Activated CD8-positive, alpha-beta memory T cell treated with anti-CD3 and anti-CD28 coated beads, Interleukin-2, amount 50 U/mL, for 1 hour (primary cell): ENCODE data around the gene GRIN1.

ENCODE experiments used
- DNase-seq: peaks from one replicate; pipeline ENCODE4 v3.0.0-alpha.2; 2020; ENCODE audit errors: extremely low read depth

The GRIN1 gene

DNA sequence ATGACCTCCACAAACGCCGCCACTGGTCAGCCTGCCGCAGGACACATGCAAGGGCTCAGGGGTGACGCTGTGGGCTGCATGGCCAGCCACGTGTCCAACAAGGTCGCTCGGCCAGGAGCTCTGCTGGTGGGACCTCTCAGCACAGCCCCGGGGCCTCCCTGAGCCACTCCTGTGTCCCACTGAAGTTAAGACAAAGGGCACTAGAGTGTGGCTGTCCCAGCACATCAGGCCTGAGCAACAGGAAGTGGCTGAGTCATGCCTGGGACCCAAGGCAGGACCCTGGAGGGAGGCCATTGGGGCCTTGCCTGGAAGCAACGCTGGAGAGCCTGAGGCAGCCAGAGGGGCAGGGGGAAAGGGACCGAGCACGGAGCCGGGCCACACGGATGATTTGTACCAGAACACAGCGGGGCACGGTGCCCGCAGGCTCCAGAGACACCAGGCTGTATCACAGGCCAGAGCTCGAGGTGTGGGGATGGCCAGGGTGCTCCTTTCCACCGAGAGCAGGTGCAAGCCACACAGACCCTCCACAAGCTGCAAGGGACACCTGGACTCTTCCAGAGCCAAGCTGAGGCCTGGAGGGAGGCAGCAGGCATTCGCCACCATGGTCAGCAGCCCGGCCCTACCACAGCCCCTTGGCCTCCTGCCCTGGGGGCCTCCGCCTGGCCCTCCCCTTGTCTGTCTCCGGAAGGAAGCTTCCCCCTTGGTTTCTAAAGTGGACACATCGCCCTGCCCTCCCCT lies 39.4 kb downstream of the GRIN1 start:
- DNase-seq = no peak

DNA sequence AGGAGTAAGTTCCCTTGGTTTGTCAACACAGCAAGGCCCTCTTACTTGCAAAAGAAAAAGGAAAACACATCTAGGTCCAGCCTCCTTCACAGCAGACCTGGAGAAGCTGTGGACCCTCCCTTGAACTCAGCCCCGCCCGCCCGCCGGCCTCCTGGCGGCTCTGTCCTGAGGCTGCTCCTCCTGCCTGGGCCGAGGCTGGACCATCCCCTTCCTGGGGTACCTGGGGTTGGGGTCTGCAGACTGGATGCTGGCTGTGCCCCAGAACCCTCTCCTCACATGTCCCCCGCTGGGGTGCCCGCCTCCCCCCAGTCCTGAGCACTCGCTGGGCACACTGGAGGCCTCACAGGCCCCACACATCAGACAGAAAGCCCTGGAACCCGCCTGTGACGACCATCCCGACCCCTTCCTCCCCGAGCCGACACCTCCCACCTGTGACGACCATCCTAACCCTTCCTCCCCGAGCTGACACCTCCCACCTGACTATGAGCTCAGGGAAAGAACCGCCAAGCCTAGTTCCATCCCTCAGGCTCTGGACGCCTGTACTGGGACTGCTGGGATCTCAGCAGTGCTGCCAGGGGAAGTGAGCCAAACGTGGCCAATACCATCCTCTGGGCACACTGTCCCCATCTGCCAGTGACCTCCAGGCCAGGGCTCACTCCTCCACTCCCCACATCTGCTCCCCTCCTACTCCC lies 40.1 kb downstream of the GRIN1 start:
- DNase-seq = no peak

DNA sequence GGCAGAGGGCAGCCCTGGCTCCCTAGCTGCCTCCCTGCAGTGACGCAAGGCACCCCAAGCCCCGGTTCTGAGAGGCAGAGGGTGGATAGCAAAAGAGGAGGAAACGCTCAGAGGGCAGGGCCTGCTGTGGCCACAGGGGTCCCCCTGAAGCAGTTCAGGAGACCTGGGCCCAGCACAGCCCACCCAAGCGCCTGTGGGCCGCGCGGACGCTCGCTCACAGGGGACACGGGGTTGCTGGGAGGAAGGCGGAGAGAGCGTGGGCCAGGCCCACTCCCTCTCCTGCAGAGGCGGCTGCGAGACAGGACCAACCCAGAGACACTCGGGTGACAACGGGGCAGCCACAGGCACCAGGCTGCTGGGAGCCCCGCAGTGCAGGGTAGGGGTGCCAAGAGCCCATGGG lies 40.8 kb downstream of the GRIN1 start:
- no peak for DNase-seq

- DNase-seq = no peak
Observed at GRCh38 chr9:137180491-137180890, 41.5 kb downstream of the GRIN1 start.

DNA sequence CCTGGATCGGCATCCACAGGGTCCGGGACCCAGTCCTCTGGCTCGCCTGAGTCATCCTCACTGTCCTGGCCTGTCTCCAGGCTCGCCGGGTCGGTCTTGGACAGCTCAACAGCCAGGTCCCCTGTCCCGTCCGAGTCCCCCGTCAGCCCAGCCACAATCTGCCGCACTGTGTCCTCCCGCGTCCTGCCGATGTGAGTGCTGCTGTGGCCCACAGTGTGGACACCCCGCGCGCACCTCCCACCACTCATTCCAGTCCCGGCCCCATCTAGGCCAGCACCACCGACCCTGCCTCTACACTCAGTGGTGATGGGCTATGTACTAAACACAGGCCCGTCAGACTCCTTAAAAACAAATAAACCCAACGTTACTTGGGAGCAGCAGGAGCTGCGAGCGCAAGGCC lies 42.7 kb downstream of the GRIN1 start:
- DNase-seq = no peak

GRCh38 chr9:137182836-137183235 lies 43.9 kb downstream of the GRIN1 start:
- DNase-seq = no peak

GRCh38 chr9:137183980-137184595 lies 45.1 kb downstream of the GRIN1 start:
- DNase-seq = no peak

DNA sequence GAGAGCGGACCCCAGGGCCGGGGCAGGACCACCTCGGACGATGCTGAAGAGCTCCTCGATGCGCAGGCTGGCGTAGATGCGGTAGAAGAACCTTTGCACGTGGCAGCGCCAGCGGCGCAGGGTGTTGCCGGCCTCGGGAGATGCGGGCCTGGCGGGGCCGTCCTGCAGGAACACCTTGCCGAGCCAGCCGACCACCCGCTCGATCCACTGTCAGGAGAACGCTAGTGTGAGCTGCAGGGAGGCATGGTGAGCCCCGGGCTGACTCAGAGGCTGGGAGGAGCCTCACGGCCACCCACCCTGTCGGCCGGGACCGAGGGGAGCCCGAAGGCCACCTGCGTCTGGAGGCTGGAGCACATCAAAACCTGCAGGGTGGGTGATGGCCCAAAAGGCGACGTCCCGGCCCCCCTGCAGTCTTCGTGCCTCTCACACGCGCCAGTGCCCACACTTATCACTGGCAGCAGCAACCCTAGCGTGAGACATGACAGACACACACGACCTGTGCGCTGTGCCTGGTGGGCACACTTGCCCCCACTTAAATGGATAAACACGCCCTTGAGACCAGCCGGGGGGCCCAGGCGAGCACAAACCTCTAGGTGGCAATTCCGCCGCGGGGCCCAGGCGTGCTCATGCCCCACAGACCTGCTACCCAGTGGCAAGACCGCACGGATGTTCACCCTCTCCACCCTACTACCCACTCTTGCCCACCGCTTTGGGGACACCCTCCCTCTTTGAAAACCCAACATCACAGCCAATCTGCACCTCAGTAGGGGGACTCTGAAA lies 46.1 kb downstream of the GRIN1 start:
- no peak for DNase-seq

DNA sequence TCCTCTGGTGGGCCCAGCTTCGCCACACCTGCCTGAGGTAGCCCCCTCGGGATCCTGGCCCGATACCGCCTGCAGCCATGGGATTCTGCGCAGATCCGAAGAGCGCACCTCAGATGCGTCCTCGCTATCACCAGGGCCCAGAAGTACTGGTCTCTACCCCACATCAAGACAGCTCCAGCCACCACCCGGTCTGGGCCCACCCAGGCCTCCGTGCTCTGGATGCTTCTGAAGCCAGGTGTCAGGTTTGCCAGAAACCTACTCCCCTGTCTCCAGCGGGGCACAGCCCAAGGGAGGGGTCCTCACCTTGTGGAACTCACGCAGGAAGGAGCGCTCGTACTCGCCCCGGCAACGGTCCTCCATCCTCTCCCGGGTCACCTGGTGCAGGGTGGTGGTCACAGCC lies 47.0 kb downstream of the GRIN1 start:
- no peak for DNase-seq

DNA sequence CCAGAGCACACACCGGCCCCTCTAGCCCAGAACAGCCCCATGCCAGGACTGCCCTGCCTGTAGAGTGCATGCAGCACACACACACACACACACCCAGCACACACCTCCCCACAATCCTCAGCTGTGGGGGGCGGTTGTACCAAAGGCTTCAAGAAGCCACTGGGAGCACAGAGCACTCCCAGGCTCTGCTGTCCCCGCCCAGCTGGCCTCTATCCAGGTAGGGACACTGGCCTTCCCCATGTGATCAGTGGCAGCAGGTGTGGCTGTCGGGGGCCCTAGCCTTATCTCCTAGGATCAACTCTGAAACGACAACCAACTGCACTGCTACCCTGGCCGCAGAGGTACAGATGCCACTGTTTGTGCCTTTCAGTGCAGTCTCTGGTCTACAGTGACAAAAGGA lies 47.4 kb downstream of the GRIN1 start:
- no peak for DNase-seq

- no peak for DNase-seq
Observed at GRCh38 chr9:137187386-137187785, 48.4 kb downstream of the GRIN1 start.

GRCh38 chr9:137188086-137188489 lies 49.1 kb downstream of the GRIN1 start:
- no peak for DNase-seq

- peak; percentile 62 for DNase-seq
Observed at GRCh38 chr9:137188490-137189296, 49.7 kb downstream of the GRIN1 start, which contains the start of the genes ANAPC2 and SSNA1. Gene ANAPC2, minus strand, starts transcription at chr9:137188560. Its CDS starts 28 bp downstream, at chr9:137188532. Gene SSNA1, plus strand, starts transcription at chr9:137188676. Its CDS starts 51 bp downstream, at chr9:137188727.

DNA sequence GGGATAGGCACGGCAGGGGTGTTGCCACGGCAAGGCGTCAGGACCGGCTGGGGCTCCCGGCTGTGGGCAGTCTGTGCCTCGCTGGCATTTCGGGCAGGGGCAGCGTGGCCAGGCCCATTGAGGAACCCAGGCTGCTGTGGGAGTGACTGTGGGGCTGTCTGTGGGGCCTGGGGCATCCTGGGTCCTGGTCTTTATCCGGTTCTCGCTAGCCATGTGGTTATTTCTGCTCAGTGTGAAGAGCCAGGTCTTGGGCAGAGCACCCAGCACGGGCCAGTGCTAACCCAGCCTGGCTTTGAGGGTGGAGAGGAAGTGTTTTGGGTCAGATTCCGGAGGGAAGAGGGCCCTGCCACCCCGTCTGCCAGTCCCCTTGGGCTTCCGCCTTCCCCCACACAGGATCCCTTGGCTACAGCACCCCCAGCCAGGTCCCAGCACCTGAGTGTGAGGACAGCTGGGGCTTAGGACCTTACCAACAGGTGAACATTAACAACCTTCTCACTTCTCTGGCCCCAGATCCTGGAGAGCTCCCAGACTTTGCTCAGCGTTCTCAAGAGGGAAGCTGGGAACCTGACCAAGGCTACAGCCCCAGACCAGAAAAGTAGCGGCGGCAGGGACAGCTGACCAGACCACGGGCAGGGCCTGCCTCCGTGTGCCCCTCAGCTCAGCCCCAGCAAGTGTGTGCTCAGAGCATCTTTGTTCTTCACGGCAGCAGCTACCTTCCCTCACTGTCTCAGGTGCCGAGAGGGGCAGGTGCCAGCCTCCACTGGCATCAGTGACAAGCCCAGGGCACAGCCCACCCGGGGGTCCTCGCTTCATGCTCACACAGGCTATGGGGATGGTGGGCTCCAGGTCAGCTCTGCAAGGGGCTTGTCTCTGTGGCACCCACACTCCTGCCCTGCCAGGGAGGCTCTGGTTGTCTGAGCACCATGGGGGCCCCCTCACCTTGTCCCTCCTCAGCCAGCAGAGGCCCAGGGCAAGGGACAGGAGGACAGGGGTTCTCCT lies 50.6 kb downstream of the GRIN1 start:
- DNase-seq = no peak

DNA sequence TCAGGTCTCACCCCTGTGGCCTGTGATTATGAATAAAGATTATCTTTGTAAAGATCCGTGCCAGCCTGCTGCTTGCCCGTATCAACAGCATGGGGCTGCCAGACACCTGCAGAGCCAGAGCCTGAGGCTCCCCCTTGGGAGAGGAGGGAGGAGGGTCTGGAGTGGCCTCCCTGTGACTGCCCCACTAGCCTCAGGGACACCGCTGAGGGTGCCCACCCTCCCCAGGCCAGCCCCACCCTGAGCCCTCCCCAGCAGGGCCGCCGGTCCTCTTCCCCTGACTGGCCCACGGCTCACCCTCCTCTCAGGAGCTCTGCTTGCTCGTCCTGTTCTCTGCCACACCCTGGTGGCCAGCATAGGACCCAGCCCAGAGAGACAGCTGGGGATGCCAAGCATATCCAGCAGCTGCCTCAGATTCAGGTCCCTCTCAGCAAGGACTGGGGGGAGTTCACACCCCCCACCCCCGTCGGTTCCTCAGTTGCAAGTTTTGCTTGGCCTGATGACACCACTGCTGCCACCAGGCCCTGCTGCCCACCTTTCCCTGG lies 51.4 kb downstream of the GRIN1 start:
- no peak for DNase-seq

- no peak for DNase-seq
Observed at GRCh38 chr9:137191245-137191644, 52.3 kb downstream of the GRIN1 start.

DNA sequence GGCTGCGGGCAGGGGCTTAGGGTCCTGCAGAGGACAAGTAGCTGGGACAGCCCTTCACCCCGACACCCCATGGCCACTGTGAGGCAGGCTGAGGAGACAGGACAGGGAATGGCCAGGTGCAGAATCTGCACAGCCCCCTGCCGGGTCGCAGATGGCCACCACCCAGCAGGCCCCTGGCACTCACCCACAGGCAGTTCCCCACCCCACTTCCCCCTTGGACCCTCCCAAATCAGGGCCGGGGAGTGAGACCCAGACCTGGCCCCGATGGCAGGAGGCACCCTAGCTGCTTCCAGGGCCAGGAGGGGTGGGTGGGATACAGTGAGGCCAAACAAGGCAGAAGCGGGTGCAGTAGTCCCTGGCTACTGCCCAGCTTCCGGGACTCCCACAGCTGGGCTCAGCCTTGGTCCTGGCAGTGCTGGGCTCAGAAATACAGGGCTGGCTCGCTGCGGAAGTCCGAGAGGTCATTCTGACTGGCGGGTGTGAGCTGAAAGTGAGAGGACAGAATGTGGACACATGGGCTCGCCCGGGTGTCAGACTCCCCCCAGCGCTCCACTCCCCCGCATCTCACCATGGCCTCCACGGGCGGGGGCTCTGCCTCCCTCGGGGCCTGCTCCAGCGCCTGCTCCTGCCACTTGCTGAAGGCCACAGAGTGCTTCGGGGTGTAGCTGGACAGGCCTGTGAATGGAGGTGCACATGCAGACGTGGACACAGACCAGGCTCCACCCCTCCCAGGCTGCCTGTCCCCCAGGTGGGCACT lies 52.9 kb downstream of the GRIN1 start:
- DNase-seq = no peak

DNA sequence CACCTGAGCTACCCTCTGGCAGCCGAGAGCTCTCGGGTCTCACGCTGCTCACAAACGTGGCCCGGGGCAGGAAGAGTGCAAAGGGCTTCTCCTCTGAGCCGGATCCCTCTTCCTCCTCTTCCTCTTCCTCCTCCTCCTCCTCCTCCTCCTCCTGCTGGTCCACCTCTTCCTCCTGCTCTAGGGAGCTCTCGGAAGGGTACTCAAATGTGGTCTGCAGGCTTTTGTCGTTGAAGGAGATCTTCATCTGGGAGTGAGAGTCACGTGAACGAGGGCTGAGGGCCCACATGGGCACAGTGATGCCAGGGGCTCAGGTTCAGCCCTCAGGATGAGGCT lies 53.5 kb downstream of the GRIN1 start:
- no peak for DNase-seq

GRCh38 chr9:137192859-137193258 lies 53.9 kb downstream of the GRIN1 start:
- no peak for DNase-seq
